Measurements from ENCODE around the gene VANGL1. TPM values are rescaled to one million over a fixed set of nuclear protein-coding genes. Genes with fewer than 3 reads are reported as not detected.

VANGL1 gene
- total RNA-seq, 1 donor from 2014 or later, result 8.5 TPM

DNA sequence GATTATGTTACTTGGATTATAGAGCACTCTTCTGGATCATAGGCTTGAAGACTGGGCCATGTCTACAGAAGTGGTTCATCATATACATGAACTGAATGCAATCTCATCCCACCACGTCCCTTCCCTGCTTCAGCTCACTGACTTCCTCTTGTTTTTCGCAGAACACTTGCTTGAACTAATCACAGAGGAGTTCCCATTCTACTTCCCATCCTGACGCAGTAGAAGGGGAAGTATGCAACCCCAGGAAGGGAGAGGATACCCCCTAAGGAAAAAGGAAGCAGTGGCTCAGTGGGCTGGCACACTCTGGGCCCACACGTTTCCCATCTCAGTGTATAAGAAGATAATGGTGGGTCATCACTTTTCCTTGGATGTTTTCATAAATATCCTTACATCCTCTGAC is 90.5 kb downstream of the VANGL1 start:
- Mint-ChIP-seq H3K4me1 (peaks cover 14% of the 10 kb centered on the region), H3K4me3 (no peak overlapping the region), H3K27me3 (ENCODE audit: insufficient read depth, low read depth) (peaks cover 2% of the 10 kb centered on the region), H3K27ac (no peak overlapping the region), H3K36me3 (no peaks in the 10 kb centered on the region), H3K9me3 (no peaks in the 10 kb centered on the region)
- Histone ChIP-seq H3K4me1 (no peaks in the 10 kb centered on the region), H3K4me2 (no peak overlapping the region), H4K20me1 (ENCODE audit: low read depth) (no peaks in the 10 kb centered on the region), H3K9me3 (ENCODE audit: low read depth) (no peaks in the 10 kb centered on the region), H3K4me3 (no peak overlapping the region), H3F3A (ENCODE audit: low read depth) (no peaks in the 10 kb centered on the region), H3K36me3 (no peaks in the 10 kb centered on the region), H3K79me2 (ENCODE audit: low read depth) (no peaks in the 10 kb centered on the region), H3K27ac (no peak overlapping the region), H3K9ac (no peak overlapping the region), H3K27me3 (no peaks in the 10 kb centered on the region), H2AFZ (replicated peaks) (no peak overlapping the region)
- TF ChIP-seq, protein P1, sequence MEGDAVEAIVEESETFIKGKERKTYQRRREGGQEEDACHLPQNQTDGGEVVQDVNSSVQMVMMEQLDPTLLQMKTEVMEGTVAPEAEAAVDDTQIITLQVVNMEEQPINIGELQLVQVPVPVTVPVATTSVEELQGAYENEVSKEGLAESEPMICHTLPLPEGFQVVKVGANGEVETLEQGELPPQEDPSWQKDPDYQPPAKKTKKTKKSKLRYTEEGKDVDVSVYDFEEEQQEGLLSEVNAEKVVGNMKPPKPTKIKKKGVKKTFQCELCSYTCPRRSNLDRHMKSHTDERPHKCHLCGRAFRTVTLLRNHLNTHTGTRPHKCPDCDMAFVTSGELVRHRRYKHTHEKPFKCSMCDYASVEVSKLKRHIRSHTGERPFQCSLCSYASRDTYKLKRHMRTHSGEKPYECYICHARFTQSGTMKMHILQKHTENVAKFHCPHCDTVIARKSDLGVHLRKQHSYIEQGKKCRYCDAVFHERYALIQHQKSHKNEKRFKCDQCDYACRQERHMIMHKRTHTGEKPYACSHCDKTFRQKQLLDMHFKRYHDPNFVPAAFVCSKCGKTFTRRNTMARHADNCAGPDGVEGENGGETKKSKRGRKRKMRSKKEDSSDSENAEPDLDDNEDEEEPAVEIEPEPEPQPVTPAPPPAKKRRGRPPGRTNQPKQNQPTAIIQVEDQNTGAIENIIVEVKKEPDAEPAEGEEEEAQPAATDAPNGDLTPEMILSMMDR (IDR thresholded peaks at IDR 0.05), result no peak
- TF ChIP-seq EZH2 (IDR thresholded peaks at IDR 0.05), result no peak
- no peak for TF ChIP-seq EZH2phosphoT487 (IDR thresholded peaks at IDR 0.05)
- DNase-seq (ENCODE audit: low spot score), result no peak

DNA sequence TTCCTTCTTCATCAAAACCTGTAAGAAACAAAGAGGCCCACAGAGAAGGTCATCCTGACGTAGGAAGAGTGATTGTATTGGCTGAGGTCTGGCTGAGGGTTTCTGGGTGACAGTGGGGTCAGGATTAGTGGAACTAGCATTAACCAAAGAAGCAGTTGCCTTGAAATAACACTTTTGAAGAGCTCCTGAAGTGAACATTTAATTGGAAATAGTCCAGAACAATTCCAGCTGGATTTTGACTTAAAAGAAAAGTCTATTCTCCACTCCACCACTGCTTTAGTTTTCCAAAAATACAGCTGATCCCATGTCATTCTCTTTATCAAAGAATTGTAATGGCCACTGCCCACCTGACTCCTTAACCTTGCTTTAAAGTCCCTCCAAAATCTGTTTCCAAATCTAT is 99.0 kb downstream of the VANGL1 start:
- Histone ChIP-seq H3K27me3 (no peaks in the 10 kb centered on the region), H3K4me1 (no peaks in the 10 kb centered on the region)

DNA sequence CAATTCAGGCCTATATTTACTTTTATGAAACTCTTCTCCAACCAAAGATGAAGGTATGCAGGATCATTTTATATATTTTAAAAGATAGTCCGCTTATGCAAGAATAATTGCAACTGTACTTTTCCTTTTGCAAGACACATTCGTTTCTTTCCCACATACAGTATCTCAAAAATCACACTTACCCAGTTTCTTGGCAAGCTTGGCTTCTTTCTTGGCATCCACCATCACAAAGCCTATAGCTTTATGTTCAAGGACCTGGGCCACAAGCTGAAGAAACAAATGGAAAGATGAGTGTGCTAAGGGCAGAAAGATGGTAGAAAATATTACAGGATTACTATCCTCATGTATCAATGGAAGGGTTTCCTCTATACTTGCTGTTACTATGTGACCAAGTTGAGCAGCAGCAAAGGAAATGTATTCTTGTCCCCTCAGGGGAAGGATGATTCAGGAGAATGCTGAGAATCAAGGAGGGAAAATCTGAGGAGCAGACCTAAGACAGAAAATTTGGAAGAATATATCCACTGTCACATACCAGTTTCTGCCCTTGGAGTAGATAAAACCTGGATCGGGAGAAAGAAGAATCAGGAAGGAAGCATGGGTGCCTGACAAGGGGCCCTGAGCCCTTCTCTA is 103.0 kb downstream of the VANGL1 start:
- H3K36me3 ChIP-seq, result no peaks in the 10 kb centered on the region
- H3K79me2 ChIP-seq (ENCODE audit: low read depth), result no peaks in the 10 kb centered on the region
- no peaks in the 10 kb centered on the region for H3F3A ChIP-seq (ENCODE audit: low read depth)
- TF ChIP-seq EZH2phosphoT487 (IDR thresholded peaks at IDR 0.05) (no peak), EZH2 (IDR thresholded peaks at IDR 0.05) (no peak)
- TF ChIP-seq, protein P1 (IDR thresholded peaks at IDR 0.05), result no peak
- H3K27ac Mint-ChIP-seq, result no peak overlapping the region
- no peak overlapping the region for H2AFZ ChIP-seq (replicated peaks)
- H3K27me3 ChIP-seq, result no peaks in the 10 kb centered on the region
- H3K9me3 ChIP-seq (ENCODE audit: low read depth), result no peaks in the 10 kb centered on the region
- no peaks in the 10 kb centered on the region for H3K36me3 Mint-ChIP-seq
- no peaks in the 10 kb centered on the region for H4K20me1 ChIP-seq (ENCODE audit: low read depth)
- DNase-seq (ENCODE audit: low spot score), result no peak
- H3K9ac ChIP-seq, result no peak overlapping the region
- no peaks in the 10 kb centered on the region for H3K4me1 ChIP-seq
- H3K4me3 ChIP-seq, result no peak overlapping the region
- H3K27ac ChIP-seq, result no peak overlapping the region
- peaks cover 5% of the 10 kb centered on the region for H3K4me1 Mint-ChIP-seq
- no peak overlapping the region for H3K4me3 Mint-ChIP-seq
- peaks cover 4% of the 10 kb centered on the region for H3K9me3 Mint-ChIP-seq
- no peaks in the 10 kb centered on the region for H3K27me3 Mint-ChIP-seq (ENCODE audit: insufficient read depth, low read depth)
- no peak overlapping the region for H3K4me2 ChIP-seq

More for the DNA sequence above, 99.0 kb downstream of the VANGL1 start:
- Histone ChIP-seq H3K4me2 (no peak overlapping the region), H3K36me3 (no peaks in the 10 kb centered on the region), H4K20me1 (ENCODE audit: low read depth) (no peaks in the 10 kb centered on the region), H3K4me3 (no peak overlapping the region), H2AFZ (replicated peaks) (no peak overlapping the region), H3K79me2 (ENCODE audit: low read depth) (no peaks in the 10 kb centered on the region), H3K27ac (no peak overlapping the region), H3K9me3 (ENCODE audit: low read depth) (no peaks in the 10 kb centered on the region), H3F3A (ENCODE audit: low read depth) (no peaks in the 10 kb centered on the region), H3K9ac (no peak overlapping the region)
- no peak overlapping the region for H3K27ac Mint-ChIP-seq
- H3K4me3 Mint-ChIP-seq, result no peak overlapping the region
- H3K27me3 Mint-ChIP-seq (ENCODE audit: insufficient read depth, low read depth), result peaks cover 4% of the 10 kb centered on the region
- TF ChIP-seq EZH2phosphoT487 (IDR thresholded peaks at IDR 0.05), result no peak
- TF ChIP-seq, protein P1 (IDR thresholded peaks at IDR 0.05), result no peak
- TF ChIP-seq EZH2 (IDR thresholded peaks at IDR 0.05), result no peak
- H3K9me3 Mint-ChIP-seq, result no peaks in the 10 kb centered on the region
- DNase-seq (ENCODE audit: low spot score), result no peak
- H3K4me1 Mint-ChIP-seq, result no peaks in the 10 kb centered on the region
- no peaks in the 10 kb centered on the region for H3K36me3 Mint-ChIP-seq

Measured in neural progenitor cell (in vitro differentiated cells).